Measurements from ENCODE around the gene FBXO45.
"Not testable (repeated sequence)": the region's sequence is repeated elsewhere in the genome, so short reads cannot be mapped to it uniquely, and the experiment has no call there.

The FBXO45 gene

GRCh38 chr3:196558476-196558875 is 10.0 kb upstream of the FBXO45 start:
- DNase-seq = no peak

- DNase-seq = no peak
Measured at GRCh38 chr3:196559826-196560225, 8.6 kb upstream of the FBXO45 start.

- peak in 1 of 2 donors; percentile 3 for DNase-seq
Measured at GRCh38 chr3:196563721-196564225, 4.7 kb upstream of the FBXO45 start.

GRCh38 chr3:196569003-196569516 is 600 bp downstream of the FBXO45 start:
- peak in 1 of 2 donors; percentile 51 for DNase-seq

GRCh38 chr3:196570332-196570731 is 1.9 kb downstream of the FBXO45 start:
- DNase-seq = not testable (repeated sequence)

- no peak for DNase-seq
Measured at GRCh38 chr3:196572389-196572788, 3.9 kb downstream of the FBXO45 start.

GRCh38 chr3:196585044-196585757 is 16.7 kb downstream of the FBXO45 start:
- DNase-seq = no peak

- DNase-seq = no peak
Measured at GRCh38 chr3:196590279-196590678, 21.8 kb downstream of the FBXO45 start.

GRCh38 chr3:196596355-196596754 is 27.9 kb downstream of the FBXO45 start:
- DNase-seq = no peak

GRCh38 chr3:196597971-196598733 is 29.7 kb downstream of the FBXO45 start:
- DNase-seq = not testable (repeated sequence)

- DNase-seq = no peak
Measured at GRCh38 chr3:196599734-196600128, 31.3 kb downstream of the FBXO45 start.

- DNase-seq = no peak
Measured at GRCh38 chr3:196600359-196600758, 31.9 kb downstream of the FBXO45 start.

- DNase-seq = no peak
Measured at GRCh38 chr3:196602673-196603072, 34.2 kb downstream of the FBXO45 start.

GRCh38 chr3:196603683-196604082 is 35.2 kb downstream of the FBXO45 start:
- DNase-seq = no peak

GRCh38 chr3:196604548-196604947 is 36.1 kb downstream of the FBXO45 start:
- DNase-seq = no peak

- DNase-seq = no peak
Measured at GRCh38 chr3:196608693-196609092, 40.2 kb downstream of the FBXO45 start.

GRCh38 chr3:196609343-196609775 is 40.9 kb downstream of the FBXO45 start:
- peak; percentile 88 to 92 for DNase-seq

- DNase-seq = no peak
Measured at GRCh38 chr3:196609805-196610515, 41.5 kb downstream of the FBXO45 start.

- peak in 1 of 2 donors; percentile 48 for DNase-seq
Measured at GRCh38 chr3:196611761-196612483, 43.5 kb downstream of the FBXO45 start.

GRCh38 chr3:196615234-196615633 is 46.8 kb downstream of the FBXO45 start:
- DNase-seq = not testable (repeated sequence)

- DNase-seq = no peak
Measured at GRCh38 chr3:196617256-196617655, 48.8 kb downstream of the FBXO45 start.

- no peak for DNase-seq
Measured at GRCh38 chr3:196619223-196619622, 50.8 kb downstream of the FBXO45 start.

Data from bone marrow (tissue), 2 donors.